Ovary (tissue), 9 donors: ENCODE results near the gene ZCCHC2. TPM values are rescaled to one million over a fixed set of nuclear protein-coding genes. Genes with fewer than 3 reads are reported as not detected.

Experiments
- DNase-seq, 5 donors: peaks; one replicate each; pipeline ENCODE4 v3.0.0-alpha.2; 2019 to 2020
- H3K27ac ChIP-seq, 2 donors: fragments of 200-600 bp; one replicate each; pipeline versions ENCODE4 v1.5.1 to v1.8.0; 2019 to 2022
- H3K27me3 ChIP-seq: fragments of 200-600 bp; one replicate; pipeline ENCODE4 v1.8.0; 2022
- H3K36me3 ChIP-seq: fragments of 200-600 bp; sonication (generic); one replicate; pipeline ENCODE4 v1.5.1; 2019
- H3K4me1 ChIP-seq: one replicate; pipeline ENCODE4 v1.8.1; 2013; ENCODE audit warnings: mild to moderate bottlenecking, moderate library complexity; ENCODE audit not compliant: insufficient read depth
- H3K4me3 ChIP-seq: fragments of 200-600 bp; sonication (generic); one replicate; pipeline ENCODE4 v1.5.1; 2017
- H3K9me3 ChIP-seq, 2 donors: fragments of 200-600 bp in 1 of 2; sonication (generic) in 1 of 2; one replicate each; pipeline versions ENCODE4 v1.5.1 to v1.8.1; 2013 to 2019; ENCODE audit warnings: mild to moderate bottlenecking in 1 of 2, moderate library complexity in 1 of 2
- EP300 ChIP-seq: sonication (generic); formaldehyde crosslinking; IDR thresholded peaks from one replicate; pipeline ENCODE4 v1.6.1; 2017; ENCODE audit warnings: antibody characterized with exemption
- POLR2A ChIP-seq: fragments of 450-650 bp; IDR thresholded peaks from one replicate; pipeline ENCODE4 v1.6.1; 2017; ENCODE audit warnings: antibody characterized with exemption, mild to moderate bottlenecking, moderate library complexity
- WGBS, 3 donors: extraction: QIAGEN DNeasy Blood & Tissue Kit in 1 of 3; methylation state at CpG; one replicate each; pipeline versions ENCODE4 v1.1.5 to v1.1.7; 2013 to 2017; 5-methylcytosine and 5-hydroxymethylcytosine counted together
- intact Hi-C, 4 donors: fragments of 100-400 bp; cut with DNase I; formaldehyde crosslinking; loops; one replicate each; pipeline versions ENCODE4 v1.11.0 to v1.15.1; 2022 to 2023
- polyA plus RNA-seq, 2 donors: library from polyadenylated mRNA; stranded (reverse); fragments of 200-250 nt in 1 of 2; fragments of 350-450 nt in 1 of 2; fragmentation: Illumina TruSeq in 1 of 2; extraction: RNeasy Lipid Tissue Mini Kit (QIAGEN cat#74804) in 1 of 2; gene quantifications; one replicate each; pipeline ENCODE4 v1.2.3, GENCODE V29; 2013 to 2014
- total RNA-seq, 7 donors: library from RNA; depleted of rRNA in 2 of 7; stranded (reverse); fragments of >200 nt in 2 of 7; fragmentation: NEBNext Ultra II Directional in 3 of 7; extraction: Animal tissue kit (Norgen Biotek cat#: 25700) in 3 of 7; gene quantifications; one replicate each; pipeline versions ENCODE4 v1.1.0 to v1.2.4, GENCODE V29; 2016 to 2023
- TF ChIP-seq, protein P1 (sequence below), 3 donors: fragments of 450-650 bp in 2 of 3; fragments of 200-600 bp in 1 of 3; IDR thresholded peaks; one replicate each; pipeline versions ENCODE4 v1.5.1 to v1.8.0; 2016 to 2022; ENCODE audit warnings: antibody characterized with exemption in 3 of 3, mild to moderate bottlenecking in 1 of 3
- donor health status: DM: no; HTN: no; CAD: no; lungs with moderate emphysema.
- donor health status: DM: no; HTN: no; CAD: no.
- donor health status: Bipolar disorder and iron deficiency.
- donor health status: DM: yes; HTN: yes; CAD: no.
- donor health status: DM: no; HTN: no; CAD: no.
- donor health status: DM: yes; HTN: yes; CAD: no.

Gene ZCCHC2
- total and polyA plus RNA-seq, 9 donors, result 7.7 to 24.5 (median 21.9) TPM

- no peak for DNase-seq
- Histone ChIP-seq H3K27me3 (no peaks in the 10 kb centered on the region), H3K4me3 (no peak overlapping the region), H3K9me3 (no peaks in the 10 kb centered on the region), H3K4me1 (peaks cover 2% of the 10 kb centered on the region), H3K27ac (no peak overlapping the region), H3K36me3 (no peaks in the 10 kb centered on the region)
- intact Hi-C loops, result no loop called here
- WGBS, 3 donors, result 50 to 68% (median 66%) methylated on average over 13 of the region's 13 CpGs
- TF ChIP-seq, protein P1, sequence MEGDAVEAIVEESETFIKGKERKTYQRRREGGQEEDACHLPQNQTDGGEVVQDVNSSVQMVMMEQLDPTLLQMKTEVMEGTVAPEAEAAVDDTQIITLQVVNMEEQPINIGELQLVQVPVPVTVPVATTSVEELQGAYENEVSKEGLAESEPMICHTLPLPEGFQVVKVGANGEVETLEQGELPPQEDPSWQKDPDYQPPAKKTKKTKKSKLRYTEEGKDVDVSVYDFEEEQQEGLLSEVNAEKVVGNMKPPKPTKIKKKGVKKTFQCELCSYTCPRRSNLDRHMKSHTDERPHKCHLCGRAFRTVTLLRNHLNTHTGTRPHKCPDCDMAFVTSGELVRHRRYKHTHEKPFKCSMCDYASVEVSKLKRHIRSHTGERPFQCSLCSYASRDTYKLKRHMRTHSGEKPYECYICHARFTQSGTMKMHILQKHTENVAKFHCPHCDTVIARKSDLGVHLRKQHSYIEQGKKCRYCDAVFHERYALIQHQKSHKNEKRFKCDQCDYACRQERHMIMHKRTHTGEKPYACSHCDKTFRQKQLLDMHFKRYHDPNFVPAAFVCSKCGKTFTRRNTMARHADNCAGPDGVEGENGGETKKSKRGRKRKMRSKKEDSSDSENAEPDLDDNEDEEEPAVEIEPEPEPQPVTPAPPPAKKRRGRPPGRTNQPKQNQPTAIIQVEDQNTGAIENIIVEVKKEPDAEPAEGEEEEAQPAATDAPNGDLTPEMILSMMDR (IDR thresholded peaks at IDR 0.05), result no peak
- TF ChIP-seq POLR2A, result no peak
- TF ChIP-seq EP300, result no peak
Measured at GRCh38 chr18:62578980-62579511, 56.2 kb downstream of the ZCCHC2 start.

- H3K4me3 ChIP-seq, result no peak overlapping the region
- intact Hi-C loops, result loop anchor here in 3 of 4 donors (1.0 to 10.0 kb wide), 4 partner anchors 128 to 401 kb away; partner anchors contain the start of gene PHLPP1 (in 1 of the 3)
- 93 to 97% (median 94%) methylated on average over 2 of the region's 2 CpGs for WGBS, 3 donors
- H3K36me3 ChIP-seq, result no peaks in the 10 kb centered on the region
- peaks cover 2% of the 10 kb centered on the region for H3K4me1 ChIP-seq
- no peaks in the 10 kb centered on the region for H3K9me3 ChIP-seq
- TF ChIP-seq EP300, result no peak
- no peak for TF ChIP-seq POLR2A
- TF ChIP-seq, protein P1 (IDR thresholded peaks at IDR 0.05), result no peak
- H3K27me3 ChIP-seq, result no peaks in the 10 kb centered on the region
- H3K27ac ChIP-seq, result no peak overlapping the region
- DNase-seq, result no peak
Measured at GRCh38 chr18:62583376-62583775, 60.6 kb downstream of the ZCCHC2 start.

DNA sequence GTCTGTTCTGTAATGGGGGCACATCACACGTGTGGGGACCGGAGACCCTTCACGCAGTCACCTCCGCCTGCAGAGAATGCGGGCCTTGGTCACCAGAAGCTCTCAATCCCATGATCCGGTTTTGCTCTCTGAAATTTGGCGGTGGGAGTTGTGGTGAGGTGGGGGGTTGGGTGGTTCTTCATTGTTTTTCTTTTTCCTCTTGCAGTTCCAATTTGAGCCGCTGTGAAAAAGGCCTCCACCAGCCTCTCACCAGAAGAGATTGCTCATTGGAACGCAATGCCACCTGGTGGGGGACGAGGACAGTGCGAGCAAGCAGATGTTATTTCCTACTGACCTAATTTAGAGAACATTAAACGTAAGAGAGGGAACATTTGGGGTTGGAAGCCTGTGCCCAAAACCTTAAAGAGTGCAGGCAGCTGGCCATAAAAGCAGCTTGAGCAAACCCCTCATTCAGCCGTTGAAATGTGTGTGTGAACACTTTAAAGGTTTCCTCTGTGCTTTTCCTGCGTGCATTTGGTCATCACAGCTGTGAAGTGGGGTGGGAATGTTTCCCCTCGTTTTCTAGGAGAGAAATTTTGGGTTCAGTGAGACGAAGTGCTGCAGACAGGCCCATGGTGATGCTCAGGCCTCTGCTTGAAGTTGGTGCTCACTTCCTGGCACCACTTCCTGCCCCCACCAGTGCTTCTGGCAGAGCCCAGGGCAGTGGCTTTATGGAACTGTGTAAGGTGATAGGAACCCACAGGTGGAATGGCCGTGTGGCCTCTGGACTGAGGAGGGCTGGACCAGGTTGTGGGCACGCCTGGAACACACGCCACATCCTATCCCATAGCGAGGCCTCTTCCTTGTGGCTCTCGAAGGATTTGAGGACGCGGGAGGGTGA, 61.7 kb downstream of the ZCCHC2 start:
- WGBS, 3 donors, result 35 to 37% (median 36%) methylated on average over 23 of the region's 23 CpGs

More for the DNA sequence above, 61.7 kb downstream of the ZCCHC2 start:
- no peaks in the 10 kb centered on the region for H3K36me3 ChIP-seq
- H3K4me3 ChIP-seq, result no peak overlapping the region
- intact Hi-C loops, result loop anchor here (2.0 to 10.0 kb wide), 4 partner anchors 130 to 400 kb away; partner anchors contain the start of gene PHLPP1 (in 1 of the 4)
- TF ChIP-seq, protein P1 (IDR thresholded peaks at IDR 0.05), result peak; percentile 93 to 98 (median 96)
- no peak for TF ChIP-seq POLR2A
- TF ChIP-seq EP300, result no peak
- no peaks in the 10 kb centered on the region for H3K4me1 ChIP-seq
- DNase-seq, result peak; percentile 78 to 91 (median 88)
- no peak overlapping the region for H3K27ac ChIP-seq
- no peaks in the 10 kb centered on the region for H3K9me3 ChIP-seq
- no peaks in the 10 kb centered on the region for H3K27me3 ChIP-seq
